Measurements from ENCODE around the gene USP14. TPM values are rescaled to one million over a fixed set of nuclear protein-coding genes. Genes with fewer than 3 reads are reported as not detected.

USP14 gene
- total RNA-seq, 1 donor from 2014 or later: 14.7 TPM

GRCh38 chr18:225745-226144 is 67.4 kb downstream of the USP14 start:
- no peak for DNase-seq (ENCODE audit: low read depth in 2 of 2)

- DNase-seq (ENCODE audit: low read depth in 2 of 2): no peak
These were observed 69.0 kb downstream of the USP14 start for GRCh38 chr18:227374-227773.

- DNase-seq (ENCODE audit: low read depth in 2 of 2): no peak
These were observed 69.5 kb downstream of the USP14 start for GRCh38 chr18:227902-228301.

GRCh38 chr18:228586-228985 is 70.2 kb downstream of the USP14 start:
- DNase-seq (ENCODE audit: low read depth in 2 of 2): no peak

- no peak for DNase-seq (ENCODE audit: low read depth in 2 of 2)
These were observed 73.2 kb downstream of the USP14 start for GRCh38 chr18:231563-231962.

GRCh38 chr18:240175-240574 is 81.8 kb downstream of the USP14 start:
- no peak for DNase-seq (ENCODE audit: low read depth in 2 of 2)

GRCh38 chr18:245282-245847 is 87.0 kb downstream of the USP14 start:
- no peak for DNase-seq (ENCODE audit: low read depth in 2 of 2)

- DNase-seq (ENCODE audit: low read depth in 2 of 2): no peak
These were observed 89.7 kb downstream of the USP14 start for GRCh38 chr18:248053-248452.

- peak in 1 of 2 donors; percentile 20 for DNase-seq (ENCODE audit: low read depth in 2 of 2)
These were observed 92.3 kb downstream of the USP14 start for GRCh38 chr18:250685-251084.

GRCh38 chr18:251572-251971 is 93.2 kb downstream of the USP14 start:
- DNase-seq (ENCODE audit: low read depth in 2 of 2): no peak

GRCh38 chr18:253121-253520 is 94.8 kb downstream of the USP14 start:
- no peak for DNase-seq (ENCODE audit: low read depth in 2 of 2)

GRCh38 chr18:255171-255570 is 96.8 kb downstream of the USP14 start:
- DNase-seq (ENCODE audit: low read depth in 2 of 2): no peak

GRCh38 chr18:260547-260946 is 102.2 kb downstream of the USP14 start:
- no peak for DNase-seq (ENCODE audit: low read depth in 2 of 2)

- DNase-seq (ENCODE audit: low read depth in 2 of 2): no peak
These were observed 103.2 kb downstream of the USP14 start for GRCh38 chr18:261398-262073.

Other genes starting within 250 kb of the USP14 start
- gene TUBB8B, start 108.9 kb upstream of the USP14 start, total RNA-seq: not detected in 2 replicates
- gene THOC1, start 109.5 kb downstream of the USP14 start, total RNA-seq: 16.3 and 26.0 TPM in 2 replicates

Data from lung microvascular endothelial cell (primary cell).